Bronchial epithelial cell (primary cell): Measurements from ENCODE around the gene PDE11A. TPM values are rescaled to one million over a fixed set of nuclear protein-coding genes. Genes with fewer than 3 reads are reported as not detected.
"Not testable (repeated sequence)": the region's sequence is repeated elsewhere in the genome, so short reads cannot be mapped to it uniquely, and the experiment has no call there.

Experiments
- DNase-seq: peaks from one replicate; pipeline ENCODE4 v3.0.0-alpha.2; 2010; ENCODE audit warnings: low read depth
- FAIRE-seq: peaks from 2 replicates; lab custom pipeline; 2011; peaks lifted over from hg19 to GRCh38; lab: Jason Lieb, UNC
- H3K27me3 ChIP-seq: 2 replicates; pipeline ENCODE4 v1.5.1; 2011; ENCODE audit warnings: low read length; ENCODE audit not compliant: control insufficient read depth, insufficient read depth
- H3K36me3 ChIP-seq: 2 replicates; pipeline ENCODE4 v1.5.1; 2011; ENCODE audit warnings: low read length; ENCODE audit not compliant: control insufficient read depth, insufficient read depth
- H3K4me3 ChIP-seq: 2 replicates; pipeline ENCODE4 v1.5.1; 2011; ENCODE audit warnings: mild to moderate bottlenecking, low read depth, low read length, control low read depth
- total RNA-seq: library from RNA; depleted of rRNA; stranded (reverse); fragments of >200 nt; gene quantifications from 2 replicates; pipeline ENCODE4 v1.2.1, GENCODE V29; 2014
- TF ChIP-seq, protein P1 (sequence below): IDR thresholded peaks from 2 replicates; pipeline ENCODE4 v1.5.1; 2011; ENCODE audit warnings: mild to moderate bottlenecking, moderate library complexity, low read length, control low read depth, inconsistent platforms; ENCODE audit not compliant: insufficient read depth, severe bottlenecking

PDE11A gene
- total RNA-seq, 1 donor from 2014 or later = not detected

DNA sequence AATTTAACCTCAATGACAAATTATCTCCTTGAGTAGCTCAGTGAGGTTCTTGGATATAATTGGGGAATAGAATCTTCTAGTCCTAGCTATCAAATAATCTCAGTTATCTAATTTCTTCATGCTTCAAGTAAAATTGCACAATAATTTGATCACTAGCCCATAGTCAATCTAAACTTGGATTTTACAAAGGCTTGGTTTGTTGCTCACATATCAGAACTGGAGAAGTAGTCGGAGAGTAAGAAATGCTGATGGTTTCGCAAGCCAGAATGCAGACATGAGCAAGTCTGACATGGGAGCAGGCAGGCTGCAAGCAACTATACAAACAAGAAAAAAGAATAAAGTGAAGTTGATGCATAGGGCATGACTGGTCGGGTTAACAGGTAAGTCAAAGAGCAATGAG, 11.7 kb upstream of the PDE11A start:
- DNase-seq (peak; percentile 53), FAIRE-seq (no peak)
- TF ChIP-seq, protein P1, sequence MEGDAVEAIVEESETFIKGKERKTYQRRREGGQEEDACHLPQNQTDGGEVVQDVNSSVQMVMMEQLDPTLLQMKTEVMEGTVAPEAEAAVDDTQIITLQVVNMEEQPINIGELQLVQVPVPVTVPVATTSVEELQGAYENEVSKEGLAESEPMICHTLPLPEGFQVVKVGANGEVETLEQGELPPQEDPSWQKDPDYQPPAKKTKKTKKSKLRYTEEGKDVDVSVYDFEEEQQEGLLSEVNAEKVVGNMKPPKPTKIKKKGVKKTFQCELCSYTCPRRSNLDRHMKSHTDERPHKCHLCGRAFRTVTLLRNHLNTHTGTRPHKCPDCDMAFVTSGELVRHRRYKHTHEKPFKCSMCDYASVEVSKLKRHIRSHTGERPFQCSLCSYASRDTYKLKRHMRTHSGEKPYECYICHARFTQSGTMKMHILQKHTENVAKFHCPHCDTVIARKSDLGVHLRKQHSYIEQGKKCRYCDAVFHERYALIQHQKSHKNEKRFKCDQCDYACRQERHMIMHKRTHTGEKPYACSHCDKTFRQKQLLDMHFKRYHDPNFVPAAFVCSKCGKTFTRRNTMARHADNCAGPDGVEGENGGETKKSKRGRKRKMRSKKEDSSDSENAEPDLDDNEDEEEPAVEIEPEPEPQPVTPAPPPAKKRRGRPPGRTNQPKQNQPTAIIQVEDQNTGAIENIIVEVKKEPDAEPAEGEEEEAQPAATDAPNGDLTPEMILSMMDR = no peak
- H3K4me3 ChIP-seq = no peak overlapping the region
- H3K27me3 ChIP-seq = no peaks in the 10 kb centered on the region
- no peaks in the 10 kb centered on the region for H3K36me3 ChIP-seq

GRCh38 chr2:178082408-178083045, 9.9 kb upstream of the PDE11A start:
- no peaks in the 10 kb centered on the region for H3K36me3 ChIP-seq
- no peak overlapping the region for H3K4me3 ChIP-seq
- no peak for DNase-seq
- H3K27me3 ChIP-seq = no peaks in the 10 kb centered on the region
- FAIRE-seq = no peak
- TF ChIP-seq, protein P1 = no peak

- DNase-seq, H3K36me3 ChIP-seq, FAIRE-seq, H3K4me3 ChIP-seq, H3K27me3 ChIP-seq: not testable (repeated sequence)
Measured at GRCh38 chr2:178079279-178079678, 6.7 kb upstream of the PDE11A start.

GRCh38 chr2:178076130-178076529, 3.6 kb upstream of the PDE11A start:
- TF ChIP-seq, protein P1 = no peak
- no peaks in the 10 kb centered on the region for H3K36me3 ChIP-seq
- peaks cover 3% of the 10 kb centered on the region for H3K27me3 ChIP-seq
- no peak for FAIRE-seq
- H3K4me3 ChIP-seq = no peak overlapping the region
- DNase-seq = no peak

GRCh38 chr2:178075006-178075326, 2.4 kb upstream of the PDE11A start:
- Histone ChIP-seq H3K27me3 (peaks cover 3% of the 10 kb centered on the region), H3K36me3 (no peaks in the 10 kb centered on the region), H3K4me3 (no peak overlapping the region)
- TF ChIP-seq, protein P1 = no peak
- peak; percentile 45 for DNase-seq
- FAIRE-seq = no peak

DNA sequence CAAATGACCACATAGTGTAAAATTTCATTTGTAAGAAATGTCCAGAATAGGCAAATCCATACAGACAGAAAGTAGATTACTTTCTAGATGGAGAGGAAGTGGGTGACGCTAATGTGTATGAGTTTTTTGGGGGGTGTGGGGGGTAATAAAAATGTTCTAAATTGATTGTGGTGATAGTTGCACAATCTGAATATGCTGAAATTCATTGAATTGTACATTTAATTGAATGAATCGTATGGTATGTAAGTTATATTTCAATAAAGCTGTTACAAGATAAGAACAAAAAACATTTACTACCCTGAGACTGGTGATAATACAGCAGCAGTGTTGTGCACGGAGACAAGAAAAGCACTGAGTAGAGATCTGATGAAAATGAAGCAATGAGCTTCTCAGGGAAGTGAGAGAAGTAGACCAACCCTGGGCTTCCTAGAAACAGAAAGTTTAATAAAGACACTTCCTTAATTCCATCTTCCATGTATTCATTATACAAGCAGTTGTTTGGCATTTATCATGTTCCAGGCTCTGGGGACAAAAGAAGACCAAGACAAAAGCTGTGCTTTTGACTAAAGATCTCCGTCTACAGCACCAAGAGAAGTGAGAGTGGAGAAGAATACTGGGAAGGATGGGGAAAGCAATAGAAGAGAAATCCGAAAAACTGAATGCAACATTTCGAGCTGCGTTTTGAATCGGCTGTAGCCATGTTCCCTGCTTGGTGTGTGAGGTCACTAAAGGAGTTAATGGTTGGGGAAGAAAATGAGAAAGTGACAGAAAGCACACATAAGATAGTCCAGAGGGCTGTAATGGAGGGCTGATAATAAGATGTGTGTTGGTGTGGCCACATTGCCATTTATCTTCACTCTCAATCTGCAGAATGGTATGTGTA, 1.8 kb upstream of the PDE11A start:
- DNase-seq = no peak
- no peak overlapping the region for H3K4me3 ChIP-seq
- FAIRE-seq = no peak
- no peaks in the 10 kb centered on the region for H3K36me3 ChIP-seq
- TF ChIP-seq, protein P1 = no peak
- H3K27me3 ChIP-seq = peaks cover 4% of the 10 kb centered on the region
